GM19099 (cell line): ENCODE results near the gene ATAD3B.

Experiments
- POLR2A ChIP-seq: IDR thresholded peaks from 3 replicates; pipeline ENCODE4 v1.6.1; 2011; ENCODE audit warnings: low read depth; ENCODE audit not compliant: insufficient read length; ENCODE audit errors: extremely low read depth

ATAD3B gene

GRCh38 chr1:1527092-1527816 lies 55.7 kb downstream of the ATAD3B start:
- TF ChIP-seq POLR2A = no peak

GRCh38 chr1:1528301-1529267 lies 57.0 kb downstream of the ATAD3B start:
- no peak for TF ChIP-seq POLR2A

- TF ChIP-seq POLR2A = no peak
Measured at GRCh38 chr1:1529321-1529720, 57.8 kb downstream of the ATAD3B start.

GRCh38 chr1:1529936-1530335 lies 58.4 kb downstream of the ATAD3B start:
- TF ChIP-seq POLR2A = no peak

GRCh38 chr1:1531947-1532346 lies 60.4 kb downstream of the ATAD3B start:
- TF ChIP-seq POLR2A = no peak

GRCh38 chr1:1534401-1535154 lies 63.0 kb downstream of the ATAD3B start:
- TF ChIP-seq POLR2A = no peak

- TF ChIP-seq POLR2A = no peak
Measured at GRCh38 chr1:1535201-1536018, 63.8 kb downstream of the ATAD3B start.

- TF ChIP-seq POLR2A = no peak
Measured at GRCh38 chr1:1536019-1536937, 64.7 kb downstream of the ATAD3B start.

GRCh38 chr1:1536938-1537546 lies 65.5 kb downstream of the ATAD3B start:
- TF ChIP-seq POLR2A = no peak

GRCh38 chr1:1537626-1538250 lies 66.2 kb downstream of the ATAD3B start:
- TF ChIP-seq POLR2A = no peak

- no peak for TF ChIP-seq POLR2A
Measured at GRCh38 chr1:1538334-1538733, 66.8 kb downstream of the ATAD3B start.

GRCh38 chr1:1538989-1539309 lies 67.4 kb downstream of the ATAD3B start:
- TF ChIP-seq POLR2A = no peak
